ENCODE measurements around the gene PSME2. TPM values are rescaled to one million over a fixed set of nuclear protein-coding genes. Genes with fewer than 3 reads are reported as not detected.

The PSME2 gene
- total and polyA plus RNA-seq, 9 of the 15 experiments (the other 6 are each of a cell fraction or from before 2014, with no cell fraction given): 111 to 579 (median 159) TPM

GRCh38 chr14:24146978-24147760, 759 bp upstream of the PSME2 start, which contains the start of gene RNF31 (continued):
- TF ChIP-seq NR2C2 (CRISPR knock-in tag; IDR thresholded peaks at IDR 0.05) (no peak), NR2C2 (tag; IDR thresholded peaks at IDR 0.05) (peak; percentile 92), SIN3B (IDR thresholded peaks at IDR 0.05; ENCODE audit: low read depth) (peak; percentile 49; the same call in 1 of the 2 replicates), CHD1 (IDR thresholded peaks at IDR 0.05; ENCODE audit: low read length) (no peak), E2F3 (CRISPR knock-in tag; IDR thresholded peaks at IDR 0.05) (no peak), NKRF (IDR thresholded peaks at IDR 0.05; ENCODE audit: borderline replicate concordance) (no peak), HIVEP1 (CRISPR knock-in tag; IDR thresholded peaks at IDR 0.05) (no peak), SNIP1 (IDR thresholded peaks at IDR 0.05; ENCODE audit: low read depth) (no peak), MLLT1 (IDR thresholded peaks at IDR 0.05) (0 out of 4 replicates have a peak, but pooled peaks of 1 of the 2 experiments have one; percentile 0), RBM22 (IDR thresholded peaks at IDR 0.05; ENCODE audit: low read depth, low read length, poor library complexity, severe bottlenecking) (no peak), ETS1 (conservative IDR thresholded peaks at IDR 0.05; ENCODE audit: control insufficient read depth, low read depth, low read length) (no peak; the same call in 1 of the 2 replicates), ZNF695 (CRISPR knock-in tag; IDR thresholded peaks at IDR 0.05) (no peak), HDAC1 (IDR thresholded peaks at IDR 0.05) (0 out of 4 replicates have a peak, but pooled peaks of 1 of the 2 experiments have one; percentile 6), ZNF75A (CRISPR knock-in tag; IDR thresholded peaks at IDR 0.05) (no peak), E2F8 (IDR thresholded peaks at IDR 0.05; ENCODE audit: low read depth, partially characterized antibody) (no peak), CREB1 (IDR thresholded peaks at IDR 0.05) (0 out of 2 replicates have a peak, but pooled peaks have one; percentile 10), CREB1 (CRISPR knock-in tag; IDR thresholded peaks at IDR 0.05) (0 out of 2 replicates have a peak, but pooled peaks have one; percentile 10), THRB (CRISPR knock-in tag; conservative IDR thresholded peaks at IDR 0.05) (no peak), MIER1 (IDR thresholded peaks at IDR 0.05; ENCODE audit: low read depth) (no peak)

All from K562 (cell line).